Measurements from ENCODE around the gene BMPR2.
"Not testable (repeated sequence)": the region's sequence is repeated elsewhere in the genome, so short reads cannot be mapped to it uniquely, and the experiment has no call there.

The BMPR2 gene

GRCh38 chr2:202386495-202386894, 10.4 kb downstream of the BMPR2 start:
- not testable (repeated sequence) for DNase-seq

GRCh38 chr2:202387608-202388342, 11.6 kb downstream of the BMPR2 start:
- DNase-seq = no peak

- no peak for DNase-seq
Observed at GRCh38 chr2:202400941-202401340, 24.8 kb downstream of the BMPR2 start.

- no peak for DNase-seq
Observed at GRCh38 chr2:202405798-202406197, 29.7 kb downstream of the BMPR2 start.

GRCh38 chr2:202406445-202406978, 30.4 kb downstream of the BMPR2 start:
- no peak for DNase-seq

- no peak for DNase-seq
Observed at GRCh38 chr2:202408546-202409140, 32.5 kb downstream of the BMPR2 start.

- no peak for DNase-seq
Observed at GRCh38 chr2:202410092-202410491, 34.0 kb downstream of the BMPR2 start.

GRCh38 chr2:202411097-202411496, 35.0 kb downstream of the BMPR2 start:
- no peak for DNase-seq

- DNase-seq = no peak
Observed at GRCh38 chr2:202418027-202418426, 41.9 kb downstream of the BMPR2 start.

- no peak for DNase-seq
Observed at GRCh38 chr2:202418511-202418910, 42.4 kb downstream of the BMPR2 start.

- no peak for DNase-seq
Observed at GRCh38 chr2:202423139-202423538, 47.0 kb downstream of the BMPR2 start.

GRCh38 chr2:202425036-202425435, 48.9 kb downstream of the BMPR2 start:
- no peak for DNase-seq

GRCh38 chr2:202426751-202427150, 50.6 kb downstream of the BMPR2 start:
- no peak for DNase-seq

GRCh38 chr2:202429164-202429980, 53.2 kb downstream of the BMPR2 start:
- DNase-seq = no peak

- DNase-seq = no peak
Observed at GRCh38 chr2:202432776-202433175, 56.6 kb downstream of the BMPR2 start.

GRCh38 chr2:202434472-202434871, 58.3 kb downstream of the BMPR2 start:
- no peak for DNase-seq

GRCh38 chr2:202436626-202437025, 60.5 kb downstream of the BMPR2 start:
- no peak for DNase-seq

- DNase-seq = not testable (repeated sequence)
Observed at GRCh38 chr2:202440117-202440516, 64.0 kb downstream of the BMPR2 start.

GRCh38 chr2:202442882-202443281, 66.8 kb downstream of the BMPR2 start:
- DNase-seq = no peak

GRCh38 chr2:202444000-202444399, 67.9 kb downstream of the BMPR2 start:
- DNase-seq = no peak

- no peak for DNase-seq
Observed at GRCh38 chr2:202449344-202449743, 73.2 kb downstream of the BMPR2 start.

GRCh38 chr2:202450785-202451184, 74.7 kb downstream of the BMPR2 start:
- DNase-seq = no peak

- DNase-seq = no peak
Observed at GRCh38 chr2:202452744-202453143, 76.6 kb downstream of the BMPR2 start.

GRCh38 chr2:202454536-202454935, 78.4 kb downstream of the BMPR2 start:
- no peak for DNase-seq
